Activated T-cell treated with anti-CD3 and anti-CD28 coated beads, Interleukin-2, amount 50 U/mL, for 4 hours (primary cell): ENCODE results near the gene FAM114A1. TPM values are rescaled to one million over a fixed set of nuclear protein-coding genes. Genes with fewer than 3 reads are reported as not detected.
A peak's percentile ranks its signal among the peaks of the same experiment; 100 is the strongest.

Experiments
- ATAC-seq, 2 donors: fragments of 200-7000 bp; cut with Tn5 transposase; one replicate each; pipeline ENCODE4 v1.10.0; 2021
- DNase-seq: peaks from one replicate; pipeline ENCODE4 v3.0.0-alpha.2; 2020
- H3K27me3 Mint-ChIP-seq: one replicate; pipeline ENCODE4 v1.8.0; 2021; ENCODE audit warnings: low read depth, mixed read lengths
- H3K36me3 Mint-ChIP-seq: one replicate; pipeline ENCODE4 v1.8.0; 2022; ENCODE audit warnings: mixed read lengths; ENCODE audit not compliant: insufficient read depth
- H3K4me1 Mint-ChIP-seq: one replicate; pipeline ENCODE4 v1.8.0; 2021; ENCODE audit warnings: low read depth, mixed read lengths
- H3K4me3 Mint-ChIP-seq: one replicate; pipeline ENCODE4 v1.8.0; 2021; ENCODE audit warnings: mild to moderate bottlenecking, moderate library complexity, mixed read lengths
- H3K9me3 Mint-ChIP-seq: one replicate; pipeline ENCODE4 v1.8.0; 2021; ENCODE audit warnings: mixed read lengths
- total RNA-seq, 3 donors: library from RNA; stranded (reverse); gene quantifications; one replicate each; pipeline ENCODE4 v1.2.1, GENCODE V29; 2021

The FAM114A1 gene
- total RNA-seq: under 1 TPM; 0.24 to 0.34 (median 0.25) TPM

DNA sequence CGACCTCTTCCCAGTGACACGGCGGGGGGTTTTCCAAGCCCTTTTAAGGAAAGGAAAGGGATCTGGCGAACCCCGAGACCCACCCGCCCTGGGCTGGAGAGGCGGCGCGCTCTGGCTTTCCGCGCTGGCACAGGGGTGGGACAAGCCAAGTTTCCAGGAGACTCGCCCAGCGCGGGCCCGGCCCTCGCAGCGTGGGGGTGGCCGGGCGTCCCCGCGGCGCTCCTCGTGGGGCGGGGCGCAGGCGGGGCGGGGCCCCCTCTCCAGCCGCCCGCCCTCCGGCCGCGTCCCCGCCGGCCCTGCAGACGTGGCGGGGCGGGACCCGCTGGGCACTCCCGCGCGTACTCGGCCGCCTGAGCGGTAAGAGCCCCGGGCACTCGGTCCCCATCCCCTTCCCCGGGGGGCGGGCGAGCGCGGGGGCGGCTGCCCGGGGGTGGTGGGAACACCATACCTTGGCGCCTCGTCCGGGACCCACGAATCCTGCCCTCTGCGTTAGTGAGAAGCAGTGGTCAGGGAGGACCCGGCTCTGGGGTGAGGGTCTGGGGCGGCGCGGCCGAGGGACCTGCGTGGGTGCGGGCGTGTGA is at the start of gene FAM114A1:
FAM114A1 (plus strand) TSS at position 329 of the 581 bp plus-strand sequence. CDS start 10,273 bp downstream, outside the sequence.
- Mint-ChIP-seq H3K36me3 (no peaks in the 10 kb centered on the region), H3K9me3 (no peaks in the 10 kb centered on the region), H3K27me3 (peaks cover 16% of the 10 kb centered on the region), H3K4me3 (peak within 1 kb of the TSS; percentile 67), H3K4me1 (peaks cover 13% of the 10 kb centered on the region)
- ATAC-seq (peak; percentile 84 to 88), DNase-seq (no peak)

DNA sequence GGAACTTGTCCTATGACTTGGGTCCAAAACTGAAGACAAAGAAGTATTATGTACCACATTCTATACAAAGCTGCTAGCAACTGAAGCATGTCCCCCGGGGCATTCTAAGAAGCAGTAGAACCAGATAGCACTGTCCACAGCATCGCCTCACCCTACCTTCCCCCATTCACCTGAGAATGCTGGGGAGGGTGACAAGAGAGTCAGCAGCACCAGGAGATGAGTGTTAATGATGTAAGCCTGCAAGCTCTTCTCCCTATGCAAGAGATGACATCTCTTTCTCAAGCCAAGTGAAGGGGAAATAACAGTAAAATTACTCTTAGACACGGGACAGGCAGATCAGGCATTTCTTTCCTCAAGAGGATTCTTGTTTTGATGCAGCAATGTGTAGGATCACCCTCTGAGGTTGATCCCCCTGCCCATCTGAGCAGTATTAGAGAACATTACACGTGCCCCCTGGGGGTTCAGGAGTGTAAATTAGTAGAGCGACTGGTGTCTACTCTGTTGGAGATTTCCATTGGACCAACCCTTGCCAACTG is 49.1 kb upstream of the FAM114A1 start:
- Mint-ChIP-seq H3K4me1 (peaks cover 25% of the 10 kb centered on the region), H3K4me3 (no peak overlapping the region), H3K27me3 (no peaks in the 10 kb centered on the region), H3K9me3 (peaks cover 28% of the 10 kb centered on the region), H3K36me3 (peaks cover 6% of the 10 kb centered on the region)
- ATAC-seq (no peak), DNase-seq (no peak)

DNA sequence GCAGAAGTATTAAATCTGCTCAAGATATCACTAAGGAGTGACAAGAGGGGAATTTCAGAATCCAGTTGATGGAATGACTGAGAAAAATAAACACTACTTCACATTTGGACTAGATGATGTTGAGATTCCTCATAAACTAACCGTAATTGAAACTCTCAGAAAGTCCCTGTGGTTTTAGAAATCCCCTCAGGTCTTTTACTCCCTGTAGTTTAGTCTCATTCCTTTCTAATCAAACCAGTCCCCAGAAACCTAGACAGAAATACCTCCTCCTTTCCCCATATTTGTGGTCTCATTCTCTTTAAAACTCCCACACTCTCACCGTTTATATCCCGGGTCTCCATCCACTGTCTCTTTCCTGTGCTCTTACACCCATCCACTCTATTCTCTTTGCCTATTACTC is 48.0 kb upstream of the FAM114A1 start:
- peak overlapping the region; percentile 2 for H3K4me3 Mint-ChIP-seq
- no peaks in the 10 kb centered on the region for H3K27me3 Mint-ChIP-seq
- H3K4me1 Mint-ChIP-seq: peaks cover 25% of the 10 kb centered on the region
- no peak for DNase-seq
- peaks cover 5% of the 10 kb centered on the region for H3K36me3 Mint-ChIP-seq
- ATAC-seq: peak; percentile 35 to 82
- peaks cover 20% of the 10 kb centered on the region for H3K9me3 Mint-ChIP-seq

DNA sequence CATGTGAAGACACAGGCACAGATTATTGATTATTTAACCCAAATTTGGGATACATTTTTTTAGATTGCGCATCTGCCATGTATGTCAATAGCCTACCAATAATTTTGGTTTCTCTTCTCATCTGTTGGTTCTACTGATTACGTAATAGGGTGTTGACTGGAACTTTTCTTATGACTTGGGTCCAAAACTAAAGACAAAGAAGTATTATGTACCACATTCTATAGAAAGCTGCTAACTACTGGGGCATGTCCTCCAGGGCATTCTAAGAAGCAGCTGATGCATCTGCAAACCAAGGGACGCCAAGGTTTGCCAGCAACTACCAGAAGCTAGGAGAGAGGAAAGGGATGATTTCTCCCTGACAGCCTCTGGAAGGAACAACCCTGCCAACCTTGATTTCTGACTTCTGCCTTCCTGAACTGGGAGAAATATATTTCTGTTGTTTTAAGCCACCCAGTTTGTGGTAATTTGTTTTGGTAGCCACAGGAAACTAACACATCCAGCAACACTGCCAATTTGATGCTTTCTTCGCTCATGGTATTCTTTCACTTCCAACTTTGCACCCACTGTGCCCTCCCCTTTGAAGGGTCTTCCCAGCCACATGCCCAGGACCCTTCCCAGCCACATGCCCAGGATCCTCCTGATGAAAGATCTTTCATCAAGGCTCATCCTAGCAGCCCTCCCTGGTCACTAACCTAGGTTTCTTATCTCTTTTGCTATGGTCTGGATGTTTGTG is 47.1 kb upstream of the FAM114A1 start:
- ATAC-seq (no peak), DNase-seq (no peak)
- Mint-ChIP-seq H3K4me1 (peaks cover 25% of the 10 kb centered on the region), H3K36me3 (peaks cover 5% of the 10 kb centered on the region), H3K27me3 (no peaks in the 10 kb centered on the region), H3K9me3 (peaks cover 17% of the 10 kb centered on the region), H3K4me3 (no peak overlapping the region)

DNA sequence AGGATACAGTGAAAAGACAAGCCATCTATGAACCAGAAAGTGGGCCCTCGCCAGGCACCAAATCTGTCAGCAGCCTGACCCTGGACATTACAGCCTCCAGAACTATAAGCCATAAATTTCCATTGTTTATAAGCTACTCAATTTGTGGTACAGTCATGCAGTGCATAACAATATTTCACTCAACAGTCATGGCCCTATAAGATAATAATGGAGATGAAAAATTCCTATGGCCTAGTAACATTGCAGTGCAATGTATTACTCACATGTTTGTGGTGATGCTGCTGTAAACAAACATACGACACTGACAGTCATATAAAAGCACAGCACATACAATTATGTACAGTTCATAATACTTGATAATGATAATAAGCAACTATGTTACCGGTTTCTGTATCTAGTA is 45.9 kb upstream of the FAM114A1 start:
- ATAC-seq (no peak), DNase-seq (no peak)
- Mint-ChIP-seq H3K9me3 (peaks cover 9% of the 10 kb centered on the region), H3K4me1 (peaks cover 25% of the 10 kb centered on the region), H3K27me3 (no peaks in the 10 kb centered on the region), H3K4me3 (no peak overlapping the region), H3K36me3 (peaks cover 5% of the 10 kb centered on the region)

DNA sequence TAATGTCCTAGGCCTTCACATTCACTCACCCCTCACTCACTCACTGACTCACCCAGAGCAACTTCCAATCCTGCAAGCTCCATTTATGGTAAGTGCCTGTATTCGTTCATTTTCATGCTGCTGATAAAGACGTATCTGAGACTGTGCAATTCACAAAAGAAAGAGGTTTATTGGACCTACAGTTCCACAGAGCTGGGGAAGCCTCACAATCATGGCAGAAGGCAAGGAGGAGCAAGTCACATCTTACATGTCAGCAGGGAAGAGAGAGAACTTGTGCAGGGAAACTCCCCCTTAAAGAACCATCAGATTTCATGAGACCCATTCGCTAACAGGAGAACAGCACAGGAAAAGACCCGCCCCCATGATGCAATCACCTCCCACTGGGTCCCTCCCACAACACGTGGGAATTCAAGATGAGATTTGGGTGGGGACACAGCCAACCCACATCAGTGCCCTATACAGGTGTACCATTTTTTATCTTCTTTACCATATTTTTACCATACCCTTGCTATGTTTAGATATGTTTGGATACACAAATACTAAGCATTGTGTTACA is 44.8 kb upstream of the FAM114A1 start:
- DNase-seq (no peak), ATAC-seq (no peak)
- peaks cover 5% of the 10 kb centered on the region for H3K36me3 Mint-ChIP-seq

DNA sequence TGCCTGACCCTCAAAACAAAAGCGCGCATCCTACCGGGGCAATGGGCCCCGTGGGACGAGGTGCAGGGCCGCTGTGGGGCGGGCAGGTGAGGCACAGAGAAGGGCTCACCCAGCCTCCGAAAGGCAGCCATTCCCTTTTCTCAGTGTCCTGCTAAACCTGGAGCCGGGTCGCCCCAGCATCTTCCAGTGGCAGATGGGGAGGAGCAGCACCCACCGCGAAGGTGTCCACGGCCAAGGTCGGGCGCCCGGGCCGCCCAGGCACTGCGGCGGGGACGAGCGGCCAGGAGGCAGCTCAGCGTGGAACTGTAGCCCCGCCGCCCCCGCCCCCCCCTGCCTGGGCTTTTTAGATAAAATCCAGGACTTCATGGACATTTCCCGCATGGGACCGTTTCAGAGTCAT is 43.8 kb upstream of the FAM114A1 start:
- H3K4me1 Mint-ChIP-seq: peaks cover 19% of the 10 kb centered on the region
- ATAC-seq: no peak
- no peaks in the 10 kb centered on the region for H3K27me3 Mint-ChIP-seq
- peaks cover 9% of the 10 kb centered on the region for H3K9me3 Mint-ChIP-seq
- H3K36me3 Mint-ChIP-seq: peaks cover 5% of the 10 kb centered on the region
- no peak overlapping the region for H3K4me3 Mint-ChIP-seq
- no peak for DNase-seq

More for the DNA sequence above, 44.8 kb upstream of the FAM114A1 start:
- Mint-ChIP-seq H3K27me3 (no peaks in the 10 kb centered on the region), H3K4me1 (peaks cover 25% of the 10 kb centered on the region), H3K4me3 (no peak overlapping the region), H3K9me3 (peaks cover 9% of the 10 kb centered on the region)

DNA sequence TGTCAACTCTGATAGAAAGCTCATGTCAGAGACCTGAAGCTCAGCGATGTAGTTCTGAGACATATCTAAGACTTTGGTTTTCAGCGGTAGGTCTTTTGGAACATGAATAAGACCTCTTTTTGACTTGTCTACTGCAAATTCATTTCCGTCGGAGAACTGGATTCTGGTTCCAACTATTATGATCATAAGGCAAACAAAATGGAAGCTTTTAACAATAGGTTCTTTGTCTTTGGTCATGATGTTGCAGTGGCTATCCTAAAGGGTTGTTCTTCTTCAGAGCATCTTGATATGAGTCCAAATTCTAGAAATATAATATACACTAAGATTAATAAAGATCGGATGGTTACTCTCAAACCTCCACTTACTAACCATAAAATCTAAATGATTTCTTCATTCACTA is 38.4 kb upstream of the FAM114A1 start:
- Mint-ChIP-seq H3K27me3 (no peaks in the 10 kb centered on the region), H3K9me3 (peaks cover under 1% of the 10 kb centered on the region), H3K4me1 (no peaks in the 10 kb centered on the region), H3K36me3 (peaks cover 4% of the 10 kb centered on the region), H3K4me3 (no peak overlapping the region)
- DNase-seq (no peak), ATAC-seq (no peak)

DNA sequence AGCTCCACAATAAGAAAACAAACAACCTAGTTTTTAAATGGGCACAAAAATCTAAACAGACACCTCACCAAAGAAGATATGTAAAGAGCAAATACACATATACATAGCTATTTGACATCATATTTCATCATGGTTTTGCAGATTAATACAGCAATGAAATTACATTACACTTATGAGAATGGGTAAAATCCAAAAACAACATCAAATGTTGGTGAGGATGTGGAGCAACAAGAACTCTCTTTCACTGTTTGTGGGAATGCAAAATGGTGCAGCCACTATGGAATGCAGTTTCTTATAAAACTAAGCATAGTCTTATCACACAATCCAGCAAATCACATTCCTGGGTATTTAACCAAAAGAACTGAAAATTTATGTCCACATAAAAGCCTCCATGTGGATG is 36.0 kb upstream of the FAM114A1 start:
- H3K4me1 Mint-ChIP-seq: no peaks in the 10 kb centered on the region
- DNase-seq: no peak
- ATAC-seq: no peak
- no peaks in the 10 kb centered on the region for H3K27me3 Mint-ChIP-seq
- H3K9me3 Mint-ChIP-seq: peaks cover 9% of the 10 kb centered on the region
- H3K4me3 Mint-ChIP-seq: no peak overlapping the region
- H3K36me3 Mint-ChIP-seq: peaks cover 9% of the 10 kb centered on the region

DNA sequence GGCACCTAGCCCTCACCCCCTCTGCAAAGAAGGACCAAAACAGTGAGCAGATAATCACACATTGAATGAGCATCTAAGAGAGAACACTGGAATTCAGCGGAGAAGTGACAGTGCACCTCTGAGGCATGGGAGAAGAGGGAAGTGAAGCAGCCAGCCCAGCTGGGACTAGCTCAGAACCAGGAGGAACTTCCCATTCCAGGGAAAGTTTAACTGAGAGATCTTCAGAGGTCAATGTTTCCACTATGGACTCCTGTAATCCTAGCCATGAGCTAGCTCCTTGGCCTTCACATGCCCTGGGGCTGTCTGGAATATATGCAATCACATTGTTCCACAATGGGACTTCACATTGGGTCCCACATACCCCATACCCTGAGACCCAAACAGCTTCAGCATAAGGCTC is 35.4 kb upstream of the FAM114A1 start:
- no peak for ATAC-seq
- DNase-seq: no peak
- no peak overlapping the region for H3K4me3 Mint-ChIP-seq
- peaks cover 4% of the 10 kb centered on the region for H3K4me1 Mint-ChIP-seq
- H3K36me3 Mint-ChIP-seq: peaks cover 9% of the 10 kb centered on the region
- H3K27me3 Mint-ChIP-seq: no peaks in the 10 kb centered on the region
- H3K9me3 Mint-ChIP-seq: peaks cover 9% of the 10 kb centered on the region

DNA sequence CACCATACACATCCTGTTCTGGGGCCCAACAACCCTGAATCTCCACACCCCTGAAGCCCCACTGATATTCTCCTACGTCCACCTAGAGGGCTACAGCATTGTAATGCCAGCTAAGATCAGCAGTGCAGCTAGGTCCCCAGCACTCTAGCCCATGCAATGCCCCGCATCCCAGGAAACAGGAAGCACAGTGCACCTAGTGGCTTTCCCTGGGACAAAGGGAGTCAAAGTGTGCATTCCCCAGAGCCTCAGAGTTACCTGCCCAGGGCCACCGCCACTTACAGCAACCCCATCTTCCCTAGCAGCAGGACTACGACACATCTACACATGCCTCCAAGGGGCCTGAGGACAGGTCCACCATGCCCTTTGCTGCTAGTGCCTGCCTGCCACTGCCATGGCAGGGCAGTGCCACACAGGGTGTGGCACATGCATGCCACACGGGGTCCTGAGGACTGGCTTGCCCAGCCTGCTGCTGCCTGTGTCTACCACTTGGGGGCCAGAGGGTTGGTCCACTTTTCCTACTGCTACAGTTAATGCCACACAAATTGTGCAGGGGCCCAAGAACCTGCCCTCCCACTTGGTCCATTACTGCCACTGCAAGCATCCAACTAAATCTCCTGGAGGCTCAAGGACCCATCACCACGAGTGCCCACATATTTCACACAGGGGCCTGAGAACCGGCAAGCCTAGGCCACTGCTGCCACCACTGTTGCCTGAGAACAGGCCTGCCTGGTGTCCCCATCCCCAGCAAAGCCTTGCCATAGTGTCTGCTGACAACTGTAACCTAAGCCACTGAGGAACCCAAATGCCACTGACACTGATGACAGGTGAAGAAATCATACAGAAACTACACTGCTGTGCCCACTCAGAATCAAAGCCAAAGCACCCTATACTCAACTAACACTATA is 34.7 kb upstream of the FAM114A1 start:
- Mint-ChIP-seq H3K27me3 (no peaks in the 10 kb centered on the region), H3K9me3 (peaks cover 12% of the 10 kb centered on the region), H3K4me1 (peaks cover 10% of the 10 kb centered on the region), H3K4me3 (no peak overlapping the region), H3K36me3 (peaks cover 9% of the 10 kb centered on the region)
- DNase-seq: no peak
- ATAC-seq: no peak

DNA sequence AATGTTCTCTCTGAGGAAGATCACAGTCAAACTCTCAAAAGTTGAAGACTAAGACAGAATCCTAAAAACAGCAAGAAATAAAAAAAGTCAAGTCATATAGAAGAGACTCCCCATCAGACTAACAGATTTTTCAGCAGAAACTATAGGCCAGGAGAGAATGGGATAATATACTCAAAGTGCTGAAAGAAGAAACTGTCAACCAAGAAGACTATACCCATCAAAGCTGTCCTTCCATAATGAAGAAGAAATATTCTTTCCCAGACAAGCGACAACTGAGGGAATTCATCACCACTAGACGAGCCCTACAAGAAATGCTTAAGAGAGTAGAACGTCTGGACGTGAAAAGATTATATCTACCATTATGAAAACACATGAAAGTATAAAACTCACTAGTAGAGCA is 33.0 kb upstream of the FAM114A1 start:
- Mint-ChIP-seq H3K4me1 (peaks cover 22% of the 10 kb centered on the region), H3K36me3 (peaks cover 9% of the 10 kb centered on the region), H3K4me3 (no peak overlapping the region), H3K27me3 (no peaks in the 10 kb centered on the region), H3K9me3 (peaks cover 12% of the 10 kb centered on the region)
- no peak for ATAC-seq
- DNase-seq: no peak

DNA sequence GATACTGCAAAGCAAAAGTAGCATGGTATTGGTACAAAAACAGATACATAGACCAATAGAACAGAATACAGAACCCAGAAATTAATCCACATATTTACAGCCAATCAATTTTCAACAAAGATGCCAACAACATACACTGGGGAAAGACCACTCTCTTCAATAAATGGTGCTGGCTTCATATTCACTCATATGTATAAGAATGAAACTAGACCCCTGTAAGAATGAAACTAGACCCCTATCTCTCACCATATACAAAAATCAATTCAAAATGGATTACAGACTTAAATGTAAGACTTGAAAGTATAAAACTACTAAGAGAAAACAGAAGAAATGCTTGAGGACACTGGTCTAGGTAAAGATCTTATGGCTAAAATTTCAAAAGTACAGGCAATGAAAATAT is 30.3 kb upstream of the FAM114A1 start:
- ATAC-seq: peak; percentile 29 to 32
- Mint-ChIP-seq H3K4me3 (peak overlapping the region; percentile 57), H3K36me3 (peaks cover 9% of the 10 kb centered on the region), H3K27me3 (no peaks in the 10 kb centered on the region), H3K9me3 (peaks cover 12% of the 10 kb centered on the region), H3K4me1 (peaks cover 22% of the 10 kb centered on the region)
- DNase-seq: no peak

DNA sequence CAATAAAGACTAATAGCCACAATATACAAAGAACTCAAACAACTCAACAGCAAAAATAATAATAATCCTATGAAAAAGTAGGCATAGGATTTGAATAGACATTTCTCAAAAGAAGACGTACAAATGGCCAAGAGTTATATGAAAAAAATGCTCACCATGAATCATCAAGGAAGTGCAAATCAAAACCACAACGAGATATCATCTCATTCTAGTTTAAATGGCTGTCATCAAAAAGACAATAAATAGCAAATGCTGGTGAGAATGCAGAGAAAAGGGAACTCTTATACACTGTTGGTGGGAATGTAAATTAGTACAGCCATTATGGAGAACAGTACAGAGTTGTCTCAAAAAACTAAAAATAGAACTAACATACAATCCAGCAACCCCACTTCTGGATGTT is 29.8 kb upstream of the FAM114A1 start:
- no peaks in the 10 kb centered on the region for H3K27me3 Mint-ChIP-seq
- H3K4me3 Mint-ChIP-seq: peak overlapping the region; percentile 57
- peak; percentile 83 to 86 for ATAC-seq
- DNase-seq: no peak
- peaks cover 9% of the 10 kb centered on the region for H3K36me3 Mint-ChIP-seq
- peaks cover 12% of the 10 kb centered on the region for H3K9me3 Mint-ChIP-seq
- peaks cover 22% of the 10 kb centered on the region for H3K4me1 Mint-ChIP-seq
